GM12878 (cell line): ENCODE measurements around the gene MRPS18A. TPM values are rescaled to one million over a fixed set of nuclear protein-coding genes. Genes with fewer than 3 reads are reported as not detected.

Experiments used
- BHLHE40 ChIP-seq, 2 experiments: fragments of 450-650 bp in 1 of 2; IDR thresholded peaks; 2 replicates each; pipeline ENCODE4 v1.6.1; 2011 to 2017; ENCODE audit warnings: low read depth in 2 of 2, borderline replicate concordance in 1 of 2, improper control_type of control experiment in 1 of 2, low read length in 1 of 2, mild to moderate bottlenecking in 1 of 2
- GATAD2B ChIP-seq: fragments of 450-650 bp; conservative IDR thresholded peaks from 2 replicates; pipeline ENCODE4 v1.6.1; 2017; ENCODE audit warnings: low read depth, mild to moderate bottlenecking, moderate library complexity
- HDAC2 ChIP-seq: fragments of 200-600 bp; sonication (generic); IDR thresholded peaks from 2 replicates; pipeline ENCODE4 v1.6.1; 2017
- KAT2A ChIP-seq: conservative IDR thresholded peaks from 2 replicates; pipeline ENCODE4 v1.6.1; 2011; ENCODE audit warnings: low read depth, low read length; ENCODE audit not compliant: control insufficient read depth
- MTA2 ChIP-seq: fragments of 450-650 bp; IDR thresholded peaks from 2 replicates; pipeline ENCODE4 v1.6.1; 2016; ENCODE audit warnings: low read depth, mild to moderate bottlenecking, moderate library complexity
- NR2C1 ChIP-seq: fragments of 450-650 bp; IDR thresholded peaks from 2 replicates; pipeline ENCODE4 v1.6.1; 2017; ENCODE audit warnings: antibody characterized with exemption, mild to moderate bottlenecking, moderate library complexity
- NR2C2 ChIP-seq: IDR thresholded peaks from 2 replicates; pipeline ENCODE4 v1.6.1; 2011; ENCODE audit warnings: borderline replicate concordance, low read depth; ENCODE audit not compliant: control insufficient read depth, insufficient read length
- PAX5 ChIP-seq: IDR thresholded peaks from 2 replicates; pipeline ENCODE4 v1.6.1; 2011; ENCODE audit warnings: low read depth, low read length, borderline replicate concordance
- POLR2AphosphoS2 ChIP-seq: IDR thresholded peaks from 2 replicates; pipeline ENCODE4 v1.6.1; 2011; ENCODE audit warnings: low read depth, mild to moderate bottlenecking, low read length, improper control_type of control experiment, moderate library complexity
- SMARCA5 ChIP-seq: fragments of 450-650 bp; IDR thresholded peaks from 2 replicates; pipeline ENCODE4 v1.6.1; 2017; ENCODE audit warnings: mild to moderate bottlenecking
- SPI1 ChIP-seq: IDR thresholded peaks from 2 replicates; pipeline ENCODE4 v1.6.1; 2011; ENCODE audit warnings: low read depth, mild to moderate bottlenecking, low read length, moderate library complexity, borderline replicate concordance; ENCODE audit not compliant: insufficient read depth
- SREBF1 ChIP-seq: IDR thresholded peaks from 2 replicates; pipeline ENCODE4 v1.6.1; 2012; ENCODE audit warnings: mild to moderate bottlenecking, low read length
- TCF12 ChIP-seq: IDR thresholded peaks from 2 replicates; pipeline ENCODE4 v1.6.1; 2011; ENCODE audit warnings: low read depth, mild to moderate bottlenecking, low read length
- TCF3 ChIP-seq: IDR thresholded peaks from 2 replicates; pipeline ENCODE4 v1.6.1; 2012; ENCODE audit warnings: low read depth, mild to moderate bottlenecking, low read length, borderline replicate concordance; ENCODE audit not compliant: insufficient read depth
- TCF7 ChIP-seq: IDR thresholded peaks from 2 replicates; pipeline ENCODE4 v1.6.1; 2014; ENCODE audit warnings: antibody characterized with exemption, borderline replicate concordance
- polyA plus RNA-seq, 11 experiments: library from polyadenylated mRNA; depleted of rRNA in 4 of 11; unstranded in 6 of 11; stranded (reverse) in 5 of 11; fragments of >200 nt; fragmentation: Nextera tagmentation in 4 of 11; fragmentation: Illumina TruSeq in 1 of 11; extraction: Ambion mirVana in 4 of 11; extraction: Trizol in 1 of 11; gene quantifications; 1 replicate in 1 of 11; 2 replicates in 10 of 11; pipeline versions ENCODE4 v1.2.1 to v1.2.3, GENCODE V29; 2011 to 2016; ENCODE audit warnings: inconsistent platforms in 2 of 11, missing spikeins in 2 of 11, low read depth in 1 of 11
- total RNA-seq, 4 experiments: library from RNA; depleted of rRNA in 3 of 4; stranded (reverse); fragments of >200 nt in 3 of 4; fragmentation: Illumina TruSeq in 1 of 4; extraction: Trizol in 1 of 4; gene quantifications; 2 replicates each; pipeline versions ENCODE4 v1.2.1 to v1.2.3, GENCODE V29; 2013 to 2021
- TF ChIP-seq, protein P1 (sequence below): fragments of 450-650 bp; IDR thresholded peaks from 2 replicates; pipeline ENCODE4 v1.6.1; 2014; ENCODE audit warnings: mild to moderate bottlenecking
- TF ChIP-seq, protein P2 (sequence below): fragments of 450-650 bp; IDR thresholded peaks from 2 replicates; pipeline ENCODE4 v1.6.1; 2018; ENCODE audit warnings: borderline replicate concordance, mild to moderate bottlenecking; ENCODE audit not compliant: partially characterized antibody
- TF ChIP-seq, protein P3 (sequence below): fragments of 450-650 bp; formaldehyde crosslinking; IDR thresholded peaks from 2 replicates; pipeline ENCODE4 v1.5.0; 2022; ENCODE audit warnings: mild to moderate bottlenecking, missing genetic modification characterization
- TF ChIP-seq, protein P4 (sequence below): fragments of 450-650 bp; conservative IDR thresholded peaks from 2 replicates; pipeline ENCODE4 v1.6.1; 2017; ENCODE audit warnings: mild to moderate bottlenecking, moderate library complexity

Gene MRPS18A
- total and polyA plus RNA-seq, 10 of the 15 experiments (the other 5 are each of a cell fraction or from before 2014, with no cell fraction given): 66.3 to 158 (median 98.7) TPM

DNA sequence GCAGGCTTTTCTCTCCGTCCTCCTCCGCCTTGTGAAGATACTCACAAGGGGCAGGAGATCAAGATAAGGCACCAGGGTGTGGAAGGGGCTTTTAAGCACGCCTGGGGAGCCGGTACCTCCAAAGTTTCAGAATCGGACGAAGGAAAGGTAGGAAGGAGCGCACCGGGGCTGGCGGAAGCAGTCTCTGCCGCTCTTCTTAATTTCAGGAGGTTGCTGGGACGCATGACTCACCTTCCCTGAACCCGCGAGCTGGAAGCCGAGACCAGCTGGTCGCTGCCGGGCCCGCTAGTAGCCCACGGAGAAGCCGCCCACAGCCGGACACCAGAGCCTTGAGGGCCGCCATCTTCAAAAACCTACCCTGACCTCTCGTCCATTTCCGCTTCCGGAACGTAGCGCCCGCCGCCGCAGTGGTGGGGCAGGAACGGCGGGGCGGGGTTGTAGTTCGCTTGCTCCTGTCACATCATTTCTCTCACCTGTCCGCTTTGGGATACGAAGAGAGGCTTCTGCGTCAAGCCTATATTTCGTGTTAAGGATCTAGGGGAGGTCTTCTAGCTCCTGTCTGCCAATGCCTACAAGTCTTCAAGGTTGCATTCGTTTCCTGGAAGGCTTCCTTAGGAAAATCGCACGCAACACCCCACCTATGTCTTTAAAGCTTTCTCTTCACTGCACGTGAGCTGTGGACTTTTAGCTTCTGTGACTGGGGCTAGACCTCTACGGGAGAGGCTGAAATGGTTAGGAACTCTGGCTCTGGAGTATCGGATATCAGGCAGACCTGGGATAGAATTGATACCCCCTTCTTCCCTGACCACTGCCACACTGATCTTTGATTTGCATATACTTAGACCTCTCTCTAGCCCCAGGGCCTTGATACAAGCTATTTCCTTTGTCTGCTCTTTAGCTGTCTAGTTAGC is at the start of gene MRPS18A (continued):
- TF ChIP-seq, protein P1, sequence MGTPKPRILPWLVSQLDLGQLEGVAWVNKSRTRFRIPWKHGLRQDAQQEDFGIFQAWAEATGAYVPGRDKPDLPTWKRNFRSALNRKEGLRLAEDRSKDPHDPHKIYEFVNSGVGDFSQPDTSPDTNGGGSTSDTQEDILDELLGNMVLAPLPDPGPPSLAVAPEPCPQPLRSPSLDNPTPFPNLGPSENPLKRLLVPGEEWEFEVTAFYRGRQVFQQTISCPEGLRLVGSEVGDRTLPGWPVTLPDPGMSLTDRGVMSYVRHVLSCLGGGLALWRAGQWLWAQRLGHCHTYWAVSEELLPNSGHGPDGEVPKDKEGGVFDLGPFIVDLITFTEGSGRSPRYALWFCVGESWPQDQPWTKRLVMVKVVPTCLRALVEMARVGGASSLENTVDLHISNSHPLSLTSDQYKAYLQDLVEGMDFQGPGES: no peak
- TF ChIP-seq HDAC2 (no peak), NR2C2 (no peak), GATAD2B (0 out of 2 replicates have a peak, but pooled peaks have one; percentile 48), NR2C1 (peak; percentile 97), TCF12 (peak; percentile 16; the same call in 1 of the 2 replicates), SPI1 (peak; percentile 22; the same call in 1 of the 2 replicates), PAX5 (no peak), SMARCA5 (no peak), MTA2 (peak; percentile 70; the same call in 1 of the 2 replicates), TCF7 (no peak), BHLHE40 (IDR thresholded peaks at IDR 0.05; ENCODE audit: borderline replicate concordance in 1 of 2, low read depth in 2 of 2, low read length in 1 of 2) (peak; percentile 55 to 80; a peak in 3 of 4 replicates), POLR2AphosphoS2 (no peak), SREBF1 (0 out of 2 replicates have a peak, but pooled peaks have one; percentile 29), TCF3 (no peak), KAT2A (no peak)
- TF ChIP-seq, protein P2, sequence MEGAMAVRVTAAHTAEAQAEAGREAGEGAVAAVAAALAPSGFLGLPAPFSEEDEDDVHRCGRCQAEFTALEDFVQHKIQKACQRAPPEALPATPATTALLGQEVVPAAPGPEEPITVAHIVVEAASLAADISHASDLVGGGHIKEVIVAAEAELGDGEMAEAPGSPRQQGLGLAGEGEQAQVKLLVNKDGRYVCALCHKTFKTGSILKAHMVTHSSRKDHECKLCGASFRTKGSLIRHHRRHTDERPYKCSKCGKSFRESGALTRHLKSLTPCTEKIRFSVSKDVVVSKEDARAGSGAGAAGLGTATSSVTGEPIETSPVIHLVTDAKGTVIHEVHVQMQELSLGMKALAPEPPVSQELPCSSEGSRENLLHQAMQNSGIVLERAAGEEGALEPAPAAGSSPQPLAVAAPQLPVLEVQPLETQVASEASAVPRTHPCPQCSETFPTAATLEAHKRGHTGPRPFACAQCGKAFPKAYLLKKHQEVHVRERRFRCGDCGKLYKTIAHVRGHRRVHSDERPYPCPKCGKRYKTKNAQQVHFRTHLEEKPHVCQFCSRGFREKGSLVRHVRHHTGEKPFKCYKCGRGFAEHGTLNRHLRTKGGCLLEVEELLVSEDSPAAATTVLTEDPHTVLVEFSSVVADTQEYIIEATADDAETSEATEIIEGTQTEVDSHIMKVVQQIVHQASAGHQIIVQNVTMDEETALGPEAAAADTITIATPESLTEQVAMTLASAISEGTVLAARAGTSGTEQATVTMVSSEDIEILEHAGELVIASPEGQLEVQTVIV: peak; percentile 27
- TF ChIP-seq, protein P3, sequence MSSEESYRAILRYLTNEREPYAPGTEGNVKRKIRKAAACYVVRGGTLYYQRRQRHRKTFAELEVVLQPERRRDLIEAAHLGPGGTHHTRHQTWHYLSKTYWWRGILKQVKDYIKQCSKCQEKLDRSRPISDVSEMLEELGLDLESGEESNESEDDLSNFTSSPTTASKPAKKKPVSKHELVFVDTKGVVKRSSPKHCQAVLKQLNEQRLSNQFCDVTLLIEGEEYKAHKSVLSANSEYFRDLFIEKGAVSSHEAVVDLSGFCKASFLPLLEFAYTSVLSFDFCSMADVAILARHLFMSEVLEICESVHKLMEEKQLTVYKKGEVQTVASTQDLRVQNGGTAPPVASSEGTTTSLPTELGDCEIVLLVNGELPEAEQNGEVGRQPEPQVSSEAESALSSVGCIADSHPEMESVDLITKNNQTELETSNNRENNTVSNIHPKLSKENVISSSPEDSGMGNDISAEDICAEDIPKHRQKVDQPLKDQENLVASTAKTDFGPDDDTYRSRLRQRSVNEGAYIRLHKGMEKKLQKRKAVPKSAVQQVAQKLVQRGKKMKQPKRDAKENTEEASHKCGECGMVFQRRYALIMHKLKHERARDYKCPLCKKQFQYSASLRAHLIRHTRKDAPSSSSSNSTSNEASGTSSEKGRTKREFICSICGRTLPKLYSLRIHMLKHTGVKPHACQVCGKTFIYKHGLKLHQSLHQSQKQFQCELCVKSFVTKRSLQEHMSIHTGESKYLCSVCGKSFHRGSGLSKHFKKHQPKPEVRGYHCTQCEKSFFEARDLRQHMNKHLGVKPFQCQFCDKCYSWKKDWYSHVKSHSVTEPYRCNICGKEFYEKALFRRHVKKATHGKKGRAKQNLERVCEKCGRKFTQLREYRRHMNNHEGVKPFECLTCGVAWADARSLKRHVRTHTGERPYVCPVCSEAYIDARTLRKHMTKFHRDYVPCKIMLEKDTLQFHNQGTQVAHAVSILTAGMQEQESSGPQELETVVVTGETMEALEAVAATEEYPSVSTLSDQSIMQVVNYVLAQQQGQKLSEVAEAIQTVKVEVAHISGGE (CRISPR knock-in tag): no peak
- TF ChIP-seq, protein P4, sequence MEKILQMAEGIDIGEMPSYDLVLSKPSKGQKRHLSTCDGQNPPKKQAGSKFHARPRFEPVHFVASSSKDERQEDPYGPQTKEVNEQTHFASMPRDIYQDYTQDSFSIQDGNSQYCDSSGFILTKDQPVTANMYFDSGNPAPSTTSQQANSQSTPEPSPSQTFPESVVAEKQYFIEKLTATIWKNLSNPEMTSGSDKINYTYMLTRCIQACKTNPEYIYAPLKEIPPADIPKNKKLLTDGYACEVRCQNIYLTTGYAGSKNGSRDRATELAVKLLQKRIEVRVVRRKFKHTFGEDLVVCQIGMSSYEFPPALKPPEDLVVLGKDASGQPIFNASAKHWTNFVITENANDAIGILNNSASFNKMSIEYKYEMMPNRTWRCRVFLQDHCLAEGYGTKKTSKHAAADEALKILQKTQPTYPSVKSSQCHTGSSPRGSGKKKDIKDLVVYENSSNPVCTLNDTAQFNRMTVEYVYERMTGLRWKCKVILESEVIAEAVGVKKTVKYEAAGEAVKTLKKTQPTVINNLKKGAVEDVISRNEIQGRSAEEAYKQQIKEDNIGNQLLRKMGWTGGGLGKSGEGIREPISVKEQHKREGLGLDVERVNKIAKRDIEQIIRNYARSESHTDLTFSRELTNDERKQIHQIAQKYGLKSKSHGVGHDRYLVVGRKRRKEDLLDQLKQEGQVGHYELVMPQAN: peak; percentile 34; the same call in 1 of the 2 replicates
